HG03575 (cell line): Measurements from ENCODE around the gene DPEP2NB.

Source experiments
- ATAC-seq: cut with Tn5 transposase; IDR thresholded peaks from one replicate; pipeline ENCODE4 v1.9.1; 2021; ENCODE audit not compliant: unreplicated experiment, insufficient number of reproducible peaks, low FRiP score; ENCODE audit errors: extremely low read depth

Gene DPEP2NB

DNA sequence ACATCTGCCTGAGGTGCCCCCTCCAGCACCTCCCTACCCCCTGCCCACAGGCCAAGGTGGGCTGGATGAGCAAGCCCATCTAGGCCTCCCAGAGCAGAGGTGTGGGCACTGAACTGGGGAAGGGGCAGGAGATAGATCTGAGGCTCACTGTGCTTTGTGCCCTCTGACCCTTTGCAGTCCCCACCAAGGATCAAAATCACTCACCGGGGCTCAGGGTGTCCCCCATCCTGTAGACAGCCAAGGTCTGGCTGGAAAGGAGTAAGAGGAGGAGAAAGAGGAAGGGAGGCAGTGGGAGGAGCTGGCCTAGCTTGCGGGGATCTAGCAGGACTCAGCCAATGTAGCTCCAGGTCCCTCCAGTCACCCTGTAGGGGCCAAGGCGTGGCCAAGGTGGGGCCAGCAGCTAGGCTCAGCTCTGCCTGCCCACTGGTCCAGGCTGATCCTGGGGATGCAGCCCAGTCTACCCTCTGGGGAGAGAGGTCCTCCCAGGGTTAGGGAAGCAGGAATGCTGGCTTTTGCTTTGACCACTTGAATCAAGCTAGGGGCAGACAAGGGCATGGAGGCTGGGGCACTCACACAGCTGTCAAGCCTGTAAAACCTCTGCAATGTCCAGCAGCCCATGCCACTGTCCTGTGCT is 49.0 kb downstream of the DPEP2NB start:
- no peak for ATAC-seq

DNA sequence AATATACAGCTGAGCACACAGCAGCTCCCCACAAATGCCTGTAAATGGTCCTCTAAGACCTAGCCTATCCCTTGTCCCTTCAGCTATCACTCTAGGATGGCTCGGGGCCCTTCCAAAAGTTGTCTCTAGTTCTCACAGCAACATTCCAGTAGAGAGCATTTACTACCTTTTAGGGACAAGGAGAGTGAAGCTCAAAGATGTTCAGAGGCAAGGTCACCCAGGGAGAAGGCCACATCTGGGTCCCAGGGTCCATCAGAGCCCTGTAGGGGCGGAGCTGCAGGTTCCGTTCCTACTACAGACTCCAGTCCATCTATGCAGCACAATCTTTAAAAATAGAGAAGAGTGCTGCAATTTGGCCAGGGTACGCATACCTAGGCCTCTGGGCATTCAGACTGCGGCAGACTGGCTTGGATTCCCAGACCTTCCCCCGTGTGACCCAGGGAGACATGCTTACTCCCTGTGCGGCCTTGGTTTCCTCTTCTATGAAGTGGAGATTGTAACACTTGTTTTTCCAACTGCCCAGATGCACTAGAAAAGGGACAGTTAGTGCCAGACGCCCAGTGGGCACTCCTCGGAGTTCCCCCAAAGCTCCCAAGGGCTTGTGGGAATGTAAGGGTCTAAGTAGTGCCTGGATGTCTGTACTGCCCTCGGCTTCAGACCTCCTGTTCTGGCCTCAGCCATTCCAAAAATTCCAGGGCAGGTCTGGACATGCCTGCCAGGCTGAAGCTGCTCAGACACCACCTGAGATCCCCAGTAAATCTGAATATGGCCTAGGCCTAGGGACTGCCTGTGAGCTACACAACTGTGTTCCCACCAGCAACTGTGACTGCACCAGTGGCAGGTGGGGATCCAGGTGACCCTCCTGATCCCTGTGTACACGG is 49.8 kb downstream of the DPEP2NB start:
- ATAC-seq, result no peak

- ATAC-seq, result no peak
These were observed 51.1 kb downstream of the DPEP2NB start for GRCh38 chr16:67964477-67965131.

DNA sequence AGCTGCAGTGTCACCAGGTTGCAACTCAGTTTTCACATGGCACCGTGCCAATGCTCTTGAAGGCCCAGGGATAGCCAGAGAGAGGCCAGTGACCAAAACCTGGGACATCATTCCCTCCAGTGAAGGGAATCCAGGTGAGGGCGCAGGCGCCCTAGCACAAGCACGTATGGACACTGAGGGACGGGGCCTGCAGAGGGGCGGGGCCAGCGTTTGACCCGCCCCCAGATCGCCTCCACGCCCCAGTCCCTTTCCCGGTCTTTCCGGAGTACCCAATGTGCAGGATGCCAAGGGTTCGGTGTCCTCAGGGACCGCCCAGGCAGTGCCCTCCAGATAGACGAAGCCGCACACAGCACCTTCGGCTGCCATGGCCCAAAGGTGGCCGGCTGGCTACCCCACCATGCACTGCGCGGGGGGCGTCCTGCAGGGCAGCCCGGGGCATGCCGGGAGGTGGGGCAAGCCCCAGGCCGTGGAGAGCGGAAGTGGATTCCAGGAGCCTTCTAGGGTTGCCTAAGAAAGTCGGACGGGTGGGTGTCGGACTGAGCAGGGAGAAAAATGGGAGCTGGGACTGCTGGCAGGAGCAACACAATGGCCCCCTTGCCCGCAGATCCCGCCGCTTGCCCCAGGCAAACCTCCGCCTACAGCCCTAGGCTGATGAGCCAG is 51.9 kb downstream of the DPEP2NB start:
- ATAC-seq, result no peak
